ENCODE results near the gene DENND4B. TPM values are rescaled to one million over a fixed set of nuclear protein-coding genes. Genes with fewer than 3 reads are reported as not detected.

Gene DENND4B
- total and polyA plus RNA-seq, 9 of the 15 experiments (the other 6 are each of a cell fraction or from before 2014, with no cell fraction given), result 9.5 to 80.5 (median 23.1) TPM

GRCh38 chr1:153963030-153963849 is 16.7 kb upstream of the DENND4B start, which contains the start of gene SLC39A1 (continued):
- TF ChIP-seq FOS (IDR thresholded peaks at IDR 0.05; ENCODE audit: extremely low read depth, insufficient read length) (peak; percentile 74), TAF9B (IDR thresholded peaks at IDR 0.05; ENCODE audit: partially characterized antibody) (no peak), CHD2 (IDR thresholded peaks at IDR 0.05; ENCODE audit: low read depth, low read length) (peak; percentile 92), MBD2 (IDR thresholded peaks at IDR 0.05; ENCODE audit: borderline replicate concordance, low read depth) (peak; percentile 74; the same call in 1 of the 2 replicates), ZBTB40 (IDR thresholded peaks at IDR 0.05) (0 out of 2 replicates have a peak, but pooled peaks have one; percentile 15), ZBTB40 (CRISPR knock-in tag; IDR thresholded peaks at IDR 0.05) (no peak), HDAC2 (IDR thresholded peaks at IDR 0.05) (peak; percentile 40; the same call in 1 of the 2 replicates), FOSL1 (tag; conservative IDR thresholded peaks at IDR 0.05) (peak; percentile 74)
- TF ChIP-seq, protein P1, sequence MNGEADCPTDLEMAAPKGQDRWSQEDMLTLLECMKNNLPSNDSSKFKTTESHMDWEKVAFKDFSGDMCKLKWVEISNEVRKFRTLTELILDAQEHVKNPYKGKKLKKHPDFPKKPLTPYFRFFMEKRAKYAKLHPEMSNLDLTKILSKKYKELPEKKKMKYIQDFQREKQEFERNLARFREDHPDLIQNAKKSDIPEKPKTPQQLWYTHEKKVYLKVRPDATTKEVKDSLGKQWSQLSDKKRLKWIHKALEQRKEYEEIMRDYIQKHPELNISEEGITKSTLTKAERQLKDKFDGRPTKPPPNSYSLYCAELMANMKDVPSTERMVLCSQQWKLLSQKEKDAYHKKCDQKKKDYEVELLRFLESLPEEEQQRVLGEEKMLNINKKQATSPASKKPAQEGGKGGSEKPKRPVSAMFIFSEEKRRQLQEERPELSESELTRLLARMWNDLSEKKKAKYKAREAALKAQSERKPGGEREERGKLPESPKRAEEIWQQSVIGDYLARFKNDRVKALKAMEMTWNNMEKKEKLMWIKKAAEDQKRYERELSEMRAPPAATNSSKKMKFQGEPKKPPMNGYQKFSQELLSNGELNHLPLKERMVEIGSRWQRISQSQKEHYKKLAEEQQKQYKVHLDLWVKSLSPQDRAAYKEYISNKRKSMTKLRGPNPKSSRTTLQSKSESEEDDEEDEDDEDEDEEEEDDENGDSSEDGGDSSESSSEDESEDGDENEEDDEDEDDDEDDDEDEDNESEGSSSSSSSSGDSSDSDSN (IDR thresholded peaks at IDR 0.05; ENCODE audit: borderline replicate concordance in 1 of 2, low read depth in 2 of 2, low read length in 2 of 2), result peak in 1 of 2 experiments; percentile 35; a peak in 1 of 4 replicates
- TF ChIP-seq, protein P2, sequence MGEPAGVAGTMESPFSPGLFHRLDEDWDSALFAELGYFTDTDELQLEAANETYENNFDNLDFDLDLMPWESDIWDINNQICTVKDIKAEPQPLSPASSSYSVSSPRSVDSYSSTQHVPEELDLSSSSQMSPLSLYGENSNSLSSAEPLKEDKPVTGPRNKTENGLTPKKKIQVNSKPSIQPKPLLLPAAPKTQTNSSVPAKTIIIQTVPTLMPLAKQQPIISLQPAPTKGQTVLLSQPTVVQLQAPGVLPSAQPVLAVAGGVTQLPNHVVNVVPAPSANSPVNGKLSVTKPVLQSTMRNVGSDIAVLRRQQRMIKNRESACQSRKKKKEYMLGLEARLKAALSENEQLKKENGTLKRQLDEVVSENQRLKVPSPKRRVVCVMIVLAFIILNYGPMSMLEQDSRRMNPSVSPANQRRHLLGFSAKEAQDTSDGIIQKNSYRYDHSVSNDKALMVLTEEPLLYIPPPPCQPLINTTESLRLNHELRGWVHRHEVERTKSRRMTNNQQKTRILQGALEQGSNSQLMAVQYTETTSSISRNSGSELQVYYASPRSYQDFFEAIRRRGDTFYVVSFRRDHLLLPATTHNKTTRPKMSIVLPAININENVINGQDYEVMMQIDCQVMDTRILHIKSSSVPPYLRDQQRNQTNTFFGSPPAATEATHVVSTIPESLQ (CRISPR knock-in tag; IDR thresholded peaks at IDR 0.05), result no peak; the same call in 1 of the 2 replicates
- TF ChIP-seq, protein P3, sequence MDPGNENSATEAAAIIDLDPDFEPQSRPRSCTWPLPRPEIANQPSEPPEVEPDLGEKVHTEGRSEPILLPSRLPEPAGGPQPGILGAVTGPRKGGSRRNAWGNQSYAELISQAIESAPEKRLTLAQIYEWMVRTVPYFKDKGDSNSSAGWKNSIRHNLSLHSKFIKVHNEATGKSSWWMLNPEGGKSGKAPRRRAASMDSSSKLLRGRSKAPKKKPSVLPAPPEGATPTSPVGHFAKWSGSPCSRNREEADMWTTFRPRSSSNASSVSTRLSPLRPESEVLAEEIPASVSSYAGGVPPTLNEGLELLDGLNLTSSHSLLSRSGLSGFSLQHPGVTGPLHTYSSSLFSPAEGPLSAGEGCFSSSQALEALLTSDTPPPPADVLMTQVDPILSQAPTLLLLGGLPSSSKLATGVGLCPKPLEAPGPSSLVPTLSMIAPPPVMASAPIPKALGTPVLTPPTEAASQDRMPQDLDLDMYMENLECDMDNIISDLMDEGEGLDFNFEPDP (CRISPR knock-in tag; IDR thresholded peaks at IDR 0.05), result no peak

All from K562 (cell line).